SHP77 (cell line): ENCODE results near the gene FAM222B.
A peak's percentile ranks its signal among the peaks of the same experiment; 100 is the strongest.

ENCODE experiments used
- DNase-seq, 2 experiments: peaks; one replicate each; lab custom pipeline; 2025; lab: John Stamatoyannopoulos, UW

The FAM222B gene

GRCh38 chr17:28712032-28712704 lies 130.4 kb downstream of the FAM222B start:
- DNase-seq, result peak; percentile 13 to 58

- DNase-seq, result peak; percentile 43 to 50
These were observed 130.9 kb downstream of the FAM222B start, which contains the start of gene PROCA1 for GRCh38 chr17:28711723-28712031. Gene PROCA1, minus strand, starts transcription at chr17:28711888. Its CDS starts 228 bp downstream, at chr17:28711660.

- peak; percentile 86 to 96 for DNase-seq
These were observed 131.5 kb downstream of the FAM222B start for GRCh38 chr17:28710861-28711722.

GRCh38 chr17:28707339-28707720 lies 135.3 kb downstream of the FAM222B start:
- no peak for DNase-seq

- no peak for DNase-seq
These were observed 135.9 kb downstream of the FAM222B start for GRCh38 chr17:28706471-28707338.
